Stimulated activated CD4-positive, alpha-beta T cell treated with anti-CD3 and anti-CD28 coated beads, Interleukin-2, amount 100 ng/mL, for 48 hours (primary cell): ENCODE results near the gene SPPL2C.

ENCODE experiments used
- DNase-seq, 2 donors: peaks; one replicate each; pipeline ENCODE4 v3.0.0-alpha.2; 2020

The SPPL2C gene

DNA sequence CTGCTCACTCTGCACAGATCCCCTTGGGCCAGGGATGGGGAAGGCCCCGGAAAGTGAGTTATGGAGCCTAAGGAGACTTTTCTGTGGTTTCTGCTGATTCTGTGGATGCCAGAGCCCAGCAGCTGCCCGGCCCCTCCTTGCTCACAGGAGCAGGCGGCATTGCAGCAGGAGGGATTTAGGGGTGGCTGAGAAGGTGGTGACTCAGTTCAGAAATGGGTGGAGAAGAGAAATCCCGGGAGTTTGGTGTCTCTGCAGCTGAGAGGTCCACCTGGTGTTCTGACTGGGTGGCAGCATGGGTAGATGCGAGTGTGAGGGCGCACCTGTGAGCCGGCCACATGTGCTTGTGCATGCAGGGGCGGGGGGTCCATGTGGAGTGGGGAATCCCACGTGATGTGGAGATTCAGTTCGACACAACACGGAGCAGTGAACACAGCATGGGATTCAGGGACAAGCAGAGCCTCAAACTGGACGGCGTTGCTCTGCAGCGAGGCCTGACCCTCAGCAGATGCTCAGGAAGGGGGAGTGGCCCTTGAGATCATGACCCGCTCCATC, 16.0 kb upstream of the SPPL2C start:
- no peak for DNase-seq

DNA sequence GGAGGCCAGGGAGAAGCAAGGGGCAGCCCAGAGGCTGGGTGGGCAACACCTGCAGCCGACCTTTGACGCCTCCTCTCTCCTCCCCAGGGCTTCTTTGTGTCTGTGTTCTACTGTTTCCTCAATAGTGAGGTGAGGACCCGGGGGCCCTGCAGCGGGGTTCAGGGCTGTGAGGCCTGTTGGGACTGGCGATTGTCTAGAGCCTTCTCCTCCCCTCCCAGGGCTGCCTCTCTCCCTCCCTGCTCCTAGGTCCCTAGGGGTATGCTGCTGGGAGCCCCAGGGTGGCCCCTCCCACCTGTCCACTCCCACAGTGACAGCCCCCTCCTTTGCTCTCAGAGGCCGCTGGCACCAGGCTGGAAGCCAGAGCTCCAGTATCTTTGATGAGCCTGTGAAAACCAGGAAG, 10.8 kb upstream of the SPPL2C start:
- DNase-seq, result no peak

DNA sequence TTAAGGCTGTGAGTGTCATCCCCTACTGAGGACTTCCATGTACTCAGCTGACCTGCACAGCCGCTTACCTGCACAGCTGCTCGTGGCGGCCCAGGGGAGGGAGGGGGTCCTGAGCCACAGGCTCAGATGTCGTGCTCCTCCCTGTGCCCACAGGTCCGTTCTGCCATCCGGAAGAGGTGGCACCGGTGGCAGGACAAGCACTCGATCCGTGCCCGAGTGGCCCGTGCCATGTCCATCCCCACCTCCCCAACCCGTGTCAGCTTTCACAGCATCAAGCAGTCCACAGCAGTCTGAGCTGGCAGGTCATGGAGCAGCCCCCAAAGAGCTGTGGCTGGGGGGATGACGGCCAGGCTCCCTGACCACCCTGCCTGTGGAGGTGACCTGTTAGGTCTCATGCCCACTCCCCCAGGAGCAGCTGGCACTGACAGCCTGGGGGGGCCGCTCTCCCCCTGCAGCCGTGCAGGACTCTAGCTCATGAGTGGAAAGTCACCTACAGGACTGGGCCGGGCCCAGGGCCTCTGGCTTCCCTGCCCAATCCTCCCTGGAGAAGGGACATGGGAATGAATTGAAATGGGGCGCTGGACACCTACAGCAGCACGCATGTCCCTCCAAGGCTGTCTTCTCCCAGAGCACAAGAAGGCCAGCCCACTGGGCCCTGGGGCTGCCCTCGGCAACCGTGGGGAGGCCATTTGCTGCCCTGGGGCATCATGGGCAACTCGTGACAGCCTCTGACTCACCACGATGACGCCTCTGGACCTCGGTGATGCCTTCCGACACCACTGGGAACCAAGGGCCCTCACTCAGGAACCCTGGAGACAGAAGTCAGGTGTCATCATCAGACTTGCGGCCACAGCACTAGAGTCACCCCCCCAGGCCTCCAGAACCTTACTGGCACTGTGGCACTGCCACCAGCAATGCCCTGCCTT, 9.9 kb upstream of the SPPL2C start:
- DNase-seq, result no peak

- DNase-seq, result no peak
These were observed 9.2 kb upstream of the SPPL2C start for GRCh38 chr17:45835481-45835880.

GRCh38 chr17:45836047-45837044, 8.3 kb upstream of the SPPL2C start:
- no peak for DNase-seq

- no peak for DNase-seq
These were observed 7.5 kb upstream of the SPPL2C start for GRCh38 chr17:45837187-45837586.

DNA sequence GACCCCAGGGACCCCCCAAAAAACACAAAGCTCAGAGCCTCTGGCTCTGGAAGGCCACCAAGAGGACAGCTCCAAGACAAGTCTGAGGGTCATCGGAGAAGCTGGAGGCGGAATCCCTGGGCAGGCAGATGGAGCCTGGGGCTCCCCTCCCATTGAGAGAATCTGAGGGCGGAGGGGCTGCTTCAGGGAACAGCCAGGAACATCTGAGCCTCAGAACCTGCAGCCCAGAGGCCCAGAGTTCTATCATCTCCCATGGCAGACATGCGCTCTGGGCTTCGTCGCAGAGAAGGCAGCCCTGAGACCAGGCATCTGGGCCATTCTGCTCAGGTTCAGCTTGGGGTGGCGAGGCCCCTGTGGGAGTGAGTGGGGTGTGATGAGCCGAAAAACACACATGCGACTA, 7.1 kb upstream of the SPPL2C start:
- DNase-seq, result no peak

- no peak for DNase-seq
These were observed 5.9 kb upstream of the SPPL2C start for GRCh38 chr17:45838751-45839295.

DNA sequence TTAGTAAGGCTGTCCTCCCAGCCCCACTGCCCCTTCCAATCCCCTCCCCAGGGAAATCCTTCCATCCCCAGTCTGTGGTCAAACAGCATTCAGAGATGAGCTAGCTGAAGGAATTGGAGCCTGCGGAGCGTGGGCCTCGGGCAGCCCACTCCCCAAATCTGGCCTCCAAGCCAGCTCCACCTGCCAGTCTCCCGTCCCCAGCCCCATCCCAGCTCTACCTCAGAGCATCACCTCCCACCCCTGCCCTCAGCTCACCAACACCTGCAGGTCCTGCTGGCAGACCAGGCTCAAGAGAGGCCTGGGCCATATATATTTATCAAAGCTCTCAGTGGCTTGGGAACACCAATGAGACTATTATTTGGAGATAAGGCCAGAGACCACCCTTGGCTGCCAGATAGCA, 5.2 kb upstream of the SPPL2C start:
- no peak for DNase-seq

GRCh38 chr17:45841186-45841585, 3.5 kb upstream of the SPPL2C start:
- DNase-seq, result no peak

GRCh38 chr17:45841883-45842525, 2.7 kb upstream of the SPPL2C start:
- no peak for DNase-seq

DNA sequence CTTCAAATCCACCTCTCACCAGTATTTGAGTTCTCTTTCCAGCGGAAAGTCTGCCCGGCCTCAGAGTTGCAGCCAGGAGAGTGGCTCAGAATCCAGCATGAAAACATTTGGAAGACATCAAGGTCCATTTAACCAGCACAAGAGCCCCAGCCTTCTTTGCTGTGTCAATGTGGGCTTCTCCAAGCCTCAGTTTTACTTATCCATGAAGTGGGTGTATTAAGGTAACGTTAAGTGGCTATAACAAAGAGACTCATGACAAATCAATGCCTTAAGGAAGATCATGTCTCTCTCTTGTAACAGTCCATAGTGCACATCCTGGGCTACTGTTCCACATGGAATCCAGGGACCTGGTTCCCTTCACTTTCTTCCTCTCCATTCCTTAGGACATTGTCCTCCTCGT, 959 bp upstream of the SPPL2C start:
- DNase-seq, result no peak

DNA sequence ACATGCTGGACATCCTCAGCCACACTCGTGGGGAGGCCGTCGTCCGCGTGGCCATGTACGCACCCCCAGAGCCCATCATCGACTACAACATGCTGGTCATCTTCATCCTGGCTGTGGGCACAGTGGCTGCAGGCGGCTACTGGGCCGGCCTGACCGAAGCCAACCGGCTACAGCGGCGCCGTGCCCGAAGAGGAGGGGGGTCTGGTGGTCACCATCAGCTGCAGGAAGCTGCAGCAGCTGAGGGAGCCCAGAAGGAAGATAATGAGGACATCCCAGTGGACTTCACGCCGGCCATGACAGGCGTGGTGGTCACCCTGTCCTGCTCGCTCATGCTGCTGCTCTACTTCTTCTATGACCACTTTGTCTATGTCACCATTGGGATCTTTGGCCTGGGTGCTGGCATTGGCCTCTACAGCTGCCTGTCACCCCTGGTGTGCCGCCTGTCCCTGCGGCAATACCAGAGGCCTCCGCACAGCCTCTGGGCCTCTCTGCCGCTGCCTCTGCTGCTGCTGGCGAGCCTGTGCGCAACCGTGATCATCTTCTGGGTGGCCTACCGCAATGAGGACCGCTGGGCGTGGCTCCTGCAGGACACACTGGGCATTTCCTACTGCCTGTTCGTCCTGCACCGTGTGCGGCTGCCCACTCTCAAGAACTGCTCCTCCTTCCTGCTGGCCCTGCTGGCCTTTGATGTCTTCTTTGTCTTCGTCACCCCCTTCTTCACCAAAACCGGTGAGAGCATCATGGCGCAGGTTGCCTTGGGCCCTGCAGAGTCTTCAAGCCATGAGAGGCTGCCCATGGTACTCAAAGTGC, 900 bp downstream of the SPPL2C start:
- DNase-seq, result no peak

DNA sequence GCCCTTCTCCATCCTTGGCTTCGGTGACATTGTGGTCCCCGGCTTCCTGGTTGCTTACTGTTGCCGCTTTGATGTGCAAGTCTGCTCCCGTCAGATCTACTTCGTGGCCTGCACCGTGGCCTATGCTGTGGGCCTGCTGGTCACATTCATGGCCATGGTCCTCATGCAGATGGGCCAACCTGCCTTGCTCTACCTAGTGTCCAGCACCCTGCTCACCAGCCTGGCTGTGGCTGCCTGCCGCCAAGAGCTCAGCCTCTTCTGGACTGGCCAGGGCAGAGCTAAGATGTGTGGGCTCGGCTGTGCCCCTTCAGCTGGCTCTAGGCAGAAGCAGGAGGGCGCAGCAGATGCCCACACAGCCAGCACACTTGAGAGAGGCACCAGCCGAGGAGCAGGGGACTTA, 1.5 kb downstream of the SPPL2C start:
- DNase-seq, result no peak

GRCh38 chr17:45846646-45847045, 2.0 kb downstream of the SPPL2C start:
- no peak for DNase-seq

DNA sequence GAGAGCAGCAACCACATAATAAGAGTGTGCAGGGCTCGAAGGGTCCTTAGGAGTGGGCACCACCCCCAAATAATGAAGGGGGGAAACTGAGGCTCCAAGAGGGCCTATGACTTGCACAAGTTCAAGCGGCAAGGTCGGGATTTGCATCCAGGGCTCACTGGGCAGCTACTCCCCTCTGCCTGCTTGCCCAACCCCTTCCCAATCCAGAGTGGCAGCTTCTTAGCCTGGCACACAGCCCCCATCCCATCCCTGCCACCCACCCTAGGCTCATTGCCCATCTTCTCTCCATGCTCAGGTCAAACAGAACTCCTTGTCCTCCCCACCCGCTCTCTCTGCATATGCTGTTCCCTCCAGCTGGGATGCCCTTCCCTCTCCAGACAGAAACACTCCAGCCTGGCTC, 2.4 kb downstream of the SPPL2C start:
- DNase-seq, result no peak

- DNase-seq, result no peak
These were observed 3.1 kb downstream of the SPPL2C start for GRCh38 chr17:45847747-45848146.

- DNase-seq, result no peak
These were observed 3.7 kb downstream of the SPPL2C start for GRCh38 chr17:45848405-45848804.

GRCh38 chr17:45848868-45849535, 4.3 kb downstream of the SPPL2C start:
- DNase-seq, result no peak

DNA sequence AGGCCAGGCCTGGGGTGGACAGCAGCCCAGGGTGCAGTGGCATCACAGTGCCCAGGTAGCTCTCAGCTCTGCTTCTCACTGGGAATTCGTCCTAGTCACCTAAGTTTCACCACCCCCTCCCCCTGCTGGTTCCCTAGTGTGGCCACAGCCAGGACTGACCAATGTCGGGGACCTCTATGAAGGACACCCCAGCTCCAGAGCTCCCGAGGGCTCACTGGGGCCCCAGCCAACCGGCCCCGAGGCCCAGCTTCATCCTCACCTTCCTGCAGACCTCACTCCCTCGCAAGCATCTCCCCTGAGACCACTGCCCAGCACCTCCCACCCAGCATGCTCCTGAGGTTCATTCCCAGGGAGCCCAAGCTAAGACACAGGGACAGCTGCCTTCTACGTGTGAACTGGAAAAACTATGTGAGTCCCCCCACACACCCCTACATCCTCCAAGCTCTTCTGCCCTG, 4.9 kb downstream of the SPPL2C start:
- no peak for DNase-seq

DNA sequence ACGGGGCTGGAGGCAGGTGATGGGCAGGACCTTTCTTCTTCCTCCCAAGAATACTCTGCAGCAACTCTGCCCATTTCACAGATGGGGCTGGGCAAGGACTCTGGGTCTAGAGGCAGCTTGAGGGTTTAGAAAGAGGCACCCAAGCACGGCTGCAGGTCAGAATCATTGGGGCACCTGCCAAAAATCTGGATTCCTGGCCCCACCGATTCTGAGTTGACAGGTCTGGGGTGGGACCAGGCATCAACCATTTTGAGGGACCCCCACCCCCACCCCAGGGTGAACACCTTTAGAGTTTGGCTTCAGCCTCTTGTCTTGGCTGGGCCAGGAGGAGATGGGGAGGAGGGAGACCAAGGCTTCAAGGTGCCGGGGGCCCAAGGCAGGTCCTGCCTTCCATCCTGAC, 5.3 kb downstream of the SPPL2C start:
- DNase-seq, result no peak
